GM18520 (cell line): ENCODE results near the gene LRPAP1.

Experiments used
- ATAC-seq: cut with Tn5 transposase; IDR thresholded peaks from one replicate; pipeline ENCODE4 v1.9.1; 2021; ENCODE audit not compliant: unreplicated experiment

Gene LRPAP1

GRCh38 chr4:3475041-3475712, 57.0 kb downstream of the LRPAP1 start:
- ATAC-seq: no peak

GRCh38 chr4:3473996-3474765, 58.0 kb downstream of the LRPAP1 start:
- no peak for ATAC-seq

GRCh38 chr4:3473181-3473950, 58.9 kb downstream of the LRPAP1 start:
- no peak for ATAC-seq

- ATAC-seq: no peak
Measured at GRCh38 chr4:3472411-3473141, 59.6 kb downstream of the LRPAP1 start.

- no peak for ATAC-seq
Measured at GRCh38 chr4:3471886-3472285, 60.3 kb downstream of the LRPAP1 start.

- ATAC-seq: no peak
Measured at GRCh38 chr4:3471098-3471760, 61.0 kb downstream of the LRPAP1 start.

- ATAC-seq: no peak
Measured at GRCh38 chr4:3470244-3471097, 61.8 kb downstream of the LRPAP1 start.

GRCh38 chr4:3469386-3470243, 62.6 kb downstream of the LRPAP1 start:
- no peak for ATAC-seq

- no peak for ATAC-seq
Measured at GRCh38 chr4:3468804-3469203, 63.4 kb downstream of the LRPAP1 start.

- ATAC-seq: no peak
Measured at GRCh38 chr4:3468154-3468553, 64.1 kb downstream of the LRPAP1 start.

- ATAC-seq: no peak
Measured at GRCh38 chr4:3467601-3468031, 64.6 kb downstream of the LRPAP1 start.

- ATAC-seq: no peak
Measured at GRCh38 chr4:3466691-3467600, 65.3 kb downstream of the LRPAP1 start.

GRCh38 chr4:3465698-3466671, 66.2 kb downstream of the LRPAP1 start:
- no peak for ATAC-seq

- no peak for ATAC-seq
Measured at GRCh38 chr4:3464911-3465697, 67.1 kb downstream of the LRPAP1 start.

- ATAC-seq: no peak
Measured at GRCh38 chr4:3464349-3464905, 67.8 kb downstream of the LRPAP1 start.
